GM19099 (cell line): ENCODE data around the gene PDLIM7.
A peak's percentile ranks its signal among the peaks of the same experiment; 100 is the strongest.

Experiments
- POLR2A ChIP-seq: IDR thresholded peaks from 3 replicates; pipeline ENCODE4 v1.6.1; 2011; ENCODE audit warnings: low read depth; ENCODE audit not compliant: insufficient read length; ENCODE audit errors: extremely low read depth

The PDLIM7 gene, protein sequence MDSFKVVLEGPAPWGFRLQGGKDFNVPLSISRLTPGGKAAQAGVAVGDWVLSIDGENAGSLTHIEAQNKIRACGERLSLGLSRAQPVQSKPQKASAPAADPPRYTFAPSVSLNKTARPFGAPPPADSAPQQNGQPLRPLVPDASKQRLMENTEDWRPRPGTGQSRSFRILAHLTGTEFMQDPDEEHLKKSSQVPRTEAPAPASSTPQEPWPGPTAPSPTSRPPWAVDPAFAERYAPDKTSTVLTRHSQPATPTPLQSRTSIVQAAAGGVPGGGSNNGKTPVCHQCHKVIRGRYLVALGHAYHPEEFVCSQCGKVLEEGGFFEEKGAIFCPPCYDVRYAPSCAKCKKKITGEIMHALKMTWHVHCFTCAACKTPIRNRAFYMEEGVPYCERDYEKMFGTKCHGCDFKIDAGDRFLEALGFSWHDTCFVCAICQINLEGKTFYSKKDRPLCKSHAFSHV

DNA sequence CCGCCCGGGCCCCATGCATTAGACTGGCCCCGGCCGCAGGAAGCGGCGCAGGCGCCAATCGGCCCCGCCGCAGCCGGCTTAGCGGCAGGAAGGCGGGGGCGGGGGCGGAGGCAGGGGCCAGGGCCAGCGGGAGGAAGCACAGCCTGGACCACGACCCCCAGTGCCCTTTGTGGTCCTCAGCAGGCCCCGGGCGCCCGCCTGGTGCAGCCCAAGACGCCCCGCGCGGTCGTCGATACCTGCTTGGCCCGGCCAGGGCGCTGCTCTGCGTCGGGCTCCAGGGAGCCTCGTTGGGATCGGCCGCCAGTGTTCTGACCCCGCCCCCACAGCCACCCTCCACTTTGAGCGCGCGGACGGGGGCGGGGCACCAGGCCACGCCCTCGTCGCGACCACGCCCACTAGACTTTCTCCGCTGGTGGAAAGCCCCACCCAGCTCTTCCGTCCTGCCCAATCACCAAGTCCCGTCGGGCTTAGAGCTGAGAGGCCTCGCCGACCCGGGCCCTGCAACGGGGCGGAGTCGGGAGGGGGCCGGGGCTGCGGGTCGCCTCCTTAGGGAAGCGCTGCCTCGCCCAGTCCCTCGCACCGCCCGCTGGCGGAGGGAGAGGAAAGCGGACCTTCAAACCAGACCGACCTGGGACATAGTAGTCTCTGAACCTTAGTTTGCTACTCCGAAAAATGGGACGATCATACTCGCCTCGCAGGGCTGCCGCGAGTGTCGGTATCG lies at the start of gene PDLIM7:
Gene PDLIM7 (minus strand): TSS at position 313 of the 721 bp plus-strand sequence. CDS start 1,092 bp downstream, outside the sequence.
- TF ChIP-seq POLR2A = peak; percentile 93

DNA sequence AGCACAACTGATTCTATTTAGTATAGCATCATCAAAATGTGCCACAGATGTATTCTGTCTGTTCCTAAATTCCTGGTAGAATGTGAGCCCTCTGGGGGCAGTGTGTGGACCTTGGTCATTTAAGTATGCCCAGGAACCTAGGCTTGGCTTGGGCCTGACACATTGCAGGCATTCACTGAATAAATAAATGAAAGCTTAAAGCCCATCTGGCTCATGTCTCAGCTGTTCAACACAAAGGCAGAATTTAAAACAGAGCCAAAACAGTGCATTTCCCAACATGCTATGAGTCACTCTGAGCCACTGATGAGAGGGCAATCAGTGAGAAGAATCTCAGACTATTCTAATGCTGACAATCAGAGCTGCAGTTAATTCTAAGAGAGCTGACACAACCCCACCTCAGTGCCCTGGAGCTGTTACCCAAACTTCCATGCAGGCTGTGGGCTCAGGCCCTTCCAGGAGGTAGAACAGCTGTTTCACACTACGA lies 48.9 kb upstream of the PDLIM7 start:
- no peak for TF ChIP-seq POLR2A

DNA sequence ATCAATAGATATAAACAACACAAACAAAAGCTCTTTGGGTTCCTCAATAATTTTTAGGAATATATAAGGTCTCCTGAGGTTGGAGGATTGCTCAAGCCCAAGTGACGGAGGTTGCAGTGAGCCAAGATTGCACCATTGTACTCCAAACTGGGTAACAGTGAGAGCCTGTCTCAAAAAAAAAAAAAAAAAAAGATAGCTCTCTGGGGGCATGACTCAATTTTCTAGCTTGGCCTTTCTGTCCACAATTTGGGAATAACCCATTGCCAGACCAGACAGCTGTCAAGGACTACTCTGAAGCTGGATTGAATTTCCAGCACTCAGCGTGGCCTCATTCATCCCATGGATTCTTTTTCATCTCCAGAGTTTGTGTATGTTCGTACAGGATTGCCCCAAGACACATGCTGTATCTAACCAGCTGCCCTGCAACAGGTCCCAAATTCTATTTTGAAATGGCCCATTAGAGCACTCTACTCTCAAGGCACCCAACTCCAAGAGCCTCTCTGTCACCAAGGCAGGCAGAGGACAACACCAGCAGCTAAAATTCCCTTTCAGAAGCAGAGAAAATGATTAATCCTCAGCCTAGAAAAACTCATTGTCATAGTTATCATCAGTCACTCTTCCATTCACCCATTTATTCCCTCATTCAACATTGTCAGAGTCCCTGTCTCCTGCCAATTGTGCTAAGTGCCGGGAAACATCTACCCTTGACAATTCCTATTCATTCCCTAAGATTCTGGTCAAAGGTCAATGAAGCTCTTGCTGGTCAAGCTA lies 48.3 kb upstream of the PDLIM7 start:
- TF ChIP-seq POLR2A = no peak

DNA sequence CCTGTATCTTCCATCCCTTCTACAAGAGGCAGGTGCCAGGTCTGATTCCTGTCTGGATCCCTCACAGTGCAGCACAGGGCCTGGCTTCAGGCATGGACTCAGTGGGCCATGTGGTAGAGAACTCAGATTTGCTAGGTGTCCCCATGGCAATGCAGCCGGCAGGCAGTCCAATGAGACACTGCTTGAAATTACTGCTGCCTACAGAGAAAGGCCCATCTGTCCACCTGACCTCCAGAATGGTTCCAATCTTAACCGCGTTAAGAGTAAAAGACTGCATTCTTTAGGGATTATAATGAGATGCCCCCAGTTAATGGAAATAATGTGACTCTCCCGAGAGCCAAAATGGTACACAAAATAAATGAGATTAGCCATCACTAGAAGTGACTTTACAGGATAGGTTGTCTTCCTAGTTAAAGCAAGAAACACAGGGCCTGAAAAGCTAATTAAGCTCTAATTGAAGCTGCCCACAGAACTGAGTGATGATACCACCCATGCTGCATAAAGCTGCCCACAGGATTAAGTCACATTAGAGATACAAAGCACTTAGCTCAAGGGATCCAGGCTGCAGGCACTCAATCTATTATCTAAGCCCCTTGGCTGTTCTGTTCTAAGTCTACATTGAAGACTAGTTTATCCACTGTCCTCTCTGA lies 45.5 kb upstream of the PDLIM7 start:
- TF ChIP-seq POLR2A = no peak

DNA sequence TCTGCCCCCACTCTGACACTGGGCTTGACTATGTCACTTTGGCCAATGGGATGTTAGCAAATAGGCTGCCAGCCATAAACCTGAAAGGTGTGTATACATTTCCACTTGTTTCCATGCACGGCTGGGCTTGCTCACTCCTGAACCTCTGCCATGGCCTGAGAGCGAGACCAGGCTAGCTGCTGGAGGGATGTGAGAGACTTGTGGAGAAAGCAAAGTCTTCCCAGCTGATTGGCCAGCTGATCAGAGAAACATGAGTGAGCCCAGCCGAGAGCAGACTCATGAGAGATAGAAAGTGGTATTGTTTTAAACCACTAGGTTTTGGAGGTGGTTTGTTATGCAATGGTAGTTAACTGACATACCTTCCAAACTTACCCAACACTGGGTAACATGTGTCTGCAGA lies 43.0 kb upstream of the PDLIM7 start:
- no peak for TF ChIP-seq POLR2A

DNA sequence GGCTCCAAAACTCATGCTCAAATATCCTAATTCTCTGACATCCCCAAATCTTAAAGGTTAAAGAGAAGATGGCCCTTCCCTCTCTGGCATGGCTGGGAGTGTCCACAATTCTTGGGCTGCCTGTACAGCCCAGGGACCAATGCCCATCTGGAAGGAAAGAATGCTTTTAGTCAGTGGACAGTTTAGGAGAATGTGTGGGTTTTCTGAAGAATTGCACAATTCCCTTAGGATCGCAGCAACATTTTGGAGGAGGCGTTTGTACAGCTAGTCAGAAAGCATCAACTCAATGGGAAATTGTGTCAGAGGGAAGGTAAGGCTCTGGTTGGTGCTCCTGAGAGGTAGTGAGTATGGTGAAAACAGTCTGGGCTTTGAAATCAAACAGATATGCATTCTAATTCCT lies 42.0 kb upstream of the PDLIM7 start:
- no peak for TF ChIP-seq POLR2A

DNA sequence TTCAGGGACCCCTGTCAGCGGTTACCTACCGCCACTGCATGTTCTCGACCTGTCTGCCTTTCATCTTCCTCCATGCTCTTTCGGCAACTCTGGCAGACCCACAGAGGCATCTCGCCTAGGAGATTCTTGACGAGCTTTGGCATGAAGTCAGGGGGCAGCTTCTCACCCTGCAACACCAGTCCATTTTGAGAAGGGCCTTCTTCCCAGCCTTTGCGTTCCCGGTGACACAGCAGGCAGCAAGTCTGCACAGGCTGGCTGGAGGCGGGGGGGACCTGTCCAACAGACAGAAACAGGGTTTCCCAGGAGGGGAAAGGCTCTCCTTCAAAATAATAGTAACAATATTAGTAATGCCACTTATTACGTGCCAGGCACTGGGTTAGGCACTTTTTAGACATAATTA lies 41.5 kb upstream of the PDLIM7 start:
- no peak for TF ChIP-seq POLR2A

DNA sequence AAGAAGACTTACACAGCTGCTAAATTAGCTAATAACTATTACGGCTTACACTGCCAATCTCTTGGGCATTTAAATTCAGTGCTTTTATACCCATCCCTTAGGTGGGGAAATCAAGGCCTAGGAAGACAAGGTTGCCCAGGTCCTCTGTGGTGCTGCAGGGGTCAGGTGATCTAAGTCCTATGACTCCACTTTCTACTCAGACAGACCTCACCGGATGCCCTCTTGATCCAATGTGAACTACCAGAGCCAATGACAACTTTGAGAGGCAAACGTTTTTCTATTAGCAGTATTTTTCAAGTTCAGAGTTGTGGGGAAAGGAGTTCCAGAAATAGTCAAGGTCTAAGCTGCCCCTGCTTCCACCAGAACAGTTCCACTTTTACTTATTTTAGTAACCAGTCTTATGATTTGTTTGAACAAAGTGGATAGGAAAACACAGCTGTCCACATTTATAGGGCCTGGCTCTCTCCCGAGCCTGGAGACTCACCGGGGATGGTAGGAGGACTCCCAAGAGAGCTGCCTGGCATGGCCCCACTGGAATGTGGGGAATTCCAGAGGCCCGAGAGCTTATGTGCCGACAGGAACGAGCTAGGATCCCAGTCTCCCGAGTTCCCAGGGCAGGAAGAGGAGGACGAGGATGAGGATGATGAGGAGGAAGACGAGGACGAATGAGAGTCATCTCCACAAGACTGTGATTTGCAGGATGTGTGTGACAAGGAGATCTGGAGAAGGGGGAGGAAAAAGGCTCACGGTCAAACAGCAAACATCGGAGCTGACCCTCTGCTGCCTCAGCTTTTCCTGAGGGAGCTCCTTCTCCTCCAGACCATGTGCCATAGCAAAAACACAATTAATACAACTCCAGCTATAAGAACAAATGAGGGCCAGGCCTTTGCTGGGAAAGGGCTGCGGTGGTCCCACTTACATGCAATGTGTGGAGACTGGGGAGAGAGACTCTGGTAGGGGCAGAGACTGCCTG lies 40.3 kb upstream of the PDLIM7 start:
- no peak for TF ChIP-seq POLR2A

DNA sequence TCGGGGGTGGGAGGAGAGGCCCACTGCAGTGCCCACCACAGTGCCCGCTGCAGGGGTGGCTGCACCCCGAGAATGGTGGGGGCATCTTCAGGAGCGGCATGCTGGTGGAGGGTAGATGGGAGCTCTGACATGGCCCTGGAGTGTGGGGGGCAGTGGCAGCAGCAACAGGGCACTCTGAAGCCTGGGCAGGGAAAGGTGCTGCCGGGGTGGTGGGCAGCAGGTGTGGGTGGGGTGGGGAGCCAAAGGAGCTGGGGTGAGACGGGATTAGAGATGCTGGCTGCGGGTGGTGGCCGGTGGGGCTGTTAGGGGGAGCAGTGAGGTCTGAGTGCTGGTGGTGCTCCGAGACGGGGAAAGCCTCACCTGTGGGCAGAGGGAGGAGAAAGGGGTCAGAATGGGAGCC lies 39.0 kb upstream of the PDLIM7 start:
- TF ChIP-seq POLR2A = no peak

DNA sequence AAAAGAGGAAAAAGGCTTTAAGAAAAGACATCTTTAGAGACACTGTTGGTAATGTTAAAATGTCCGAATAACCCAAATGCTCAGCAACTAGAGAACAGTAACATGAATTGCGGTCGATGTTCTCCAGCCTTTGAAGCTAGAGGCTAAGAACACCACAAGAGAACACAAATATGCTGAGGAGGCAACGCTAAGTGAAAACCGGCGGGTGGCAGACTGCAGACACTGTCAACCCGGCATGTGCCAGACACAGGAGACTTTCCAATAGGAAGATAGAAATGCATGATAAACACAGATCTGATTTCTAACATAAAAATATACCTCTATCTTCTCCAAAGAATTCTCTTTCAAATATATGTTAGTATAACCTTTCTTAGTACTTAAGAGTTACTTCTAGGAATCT lies 37.7 kb upstream of the PDLIM7 start:
- TF ChIP-seq POLR2A = no peak

DNA sequence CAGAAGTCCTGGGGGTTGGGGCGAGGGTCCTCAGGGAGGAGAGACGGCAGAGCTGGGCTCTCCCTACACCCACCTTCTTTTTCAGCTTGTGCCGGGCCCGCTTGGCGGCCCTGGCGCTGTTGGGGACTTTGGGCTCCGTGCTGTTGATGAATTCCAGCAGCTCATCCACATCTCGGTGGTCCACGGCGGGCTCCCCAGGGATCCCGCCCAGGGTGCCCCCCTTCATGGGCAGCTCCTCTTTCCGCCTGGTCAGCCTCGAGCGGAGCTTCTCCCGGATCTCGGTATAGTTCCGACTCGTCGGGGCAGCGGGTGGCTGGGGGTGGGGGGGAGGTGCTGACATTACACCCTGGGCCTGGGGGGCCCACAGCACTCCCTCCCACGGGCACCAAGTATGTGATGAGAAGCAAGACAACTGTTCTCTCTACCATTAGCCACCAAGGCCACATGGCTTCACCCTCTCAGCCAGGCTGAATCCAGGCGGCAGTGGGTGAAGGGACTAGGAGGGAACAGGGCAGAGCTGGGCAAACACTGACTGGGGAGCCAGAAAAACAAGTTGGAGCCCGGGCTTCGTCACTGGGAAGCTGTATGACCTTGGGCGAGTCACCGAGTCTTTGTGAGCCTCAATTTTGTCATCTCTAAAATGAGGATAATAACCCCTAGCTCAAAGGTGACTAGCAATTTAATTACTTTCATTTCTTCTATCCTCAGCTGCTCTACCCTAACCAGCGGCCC lies 34.0 kb upstream of the PDLIM7 start:
- no peak for TF ChIP-seq POLR2A

DNA sequence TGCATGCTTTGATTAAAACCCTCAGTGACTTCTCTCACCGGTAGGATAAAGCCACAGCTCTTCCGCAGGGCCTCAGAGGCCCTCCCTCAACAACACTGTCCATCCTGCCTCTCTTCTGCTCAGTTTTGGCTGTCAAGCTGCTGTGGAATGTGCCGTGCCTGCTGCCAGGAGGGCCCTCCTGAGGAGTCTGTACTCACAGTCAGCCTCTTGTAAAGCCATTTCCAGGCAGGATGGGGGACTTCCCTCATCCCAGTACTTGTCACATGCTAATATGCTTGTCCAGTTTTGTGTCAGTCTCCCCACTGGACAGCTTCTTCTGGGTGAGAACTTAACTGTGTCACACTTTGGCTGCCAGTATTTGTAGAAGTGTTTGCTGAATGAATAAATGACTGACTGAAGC lies 33.2 kb upstream of the PDLIM7 start:
- TF ChIP-seq POLR2A = no peak
